ENCODE data around the gene DGKB.

DGKB gene

GRCh38 chr7:14924398-14924797 lies 21.8 kb upstream of the DGKB start:
- Histone ChIP-seq H3K9me3 (ENCODE audit: insufficient read depth, low read length) (no peaks in the 10 kb centered on the region), H3K27me3 (ENCODE audit: insufficient read depth, insufficient read length) (no peaks in the 10 kb centered on the region), H3K4me3 (ENCODE audit: insufficient read length, low read depth) (no peak overlapping the region), H3K36me3 (ENCODE audit: insufficient read depth, insufficient read length, low read length) (no peaks in the 10 kb centered on the region), H3K4me1 (ENCODE audit: insufficient read depth, insufficient read length) (no peaks in the 10 kb centered on the region), H3K9ac (ENCODE audit: insufficient read length, low read depth) (no peak overlapping the region)
- TF ChIP-seq SUZ12 (IDR thresholded peaks at IDR 0.05; ENCODE audit: extremely low read depth, insufficient read depth, insufficient read length) (no peak), ZNF274 (IDR thresholded peaks at IDR 0.05; ENCODE audit: low read depth, low read length) (no peak), YY1 (IDR thresholded peaks at IDR 0.05; ENCODE audit: insufficient read depth, insufficient read length) (no peak)
- no peak for DNase-seq (ENCODE audit: low read depth, low spot score)

- Histone ChIP-seq H3K27me3 (ENCODE audit: insufficient read depth, insufficient read length) (no peaks in the 10 kb centered on the region), H3K4me3 (ENCODE audit: insufficient read length, low read depth) (no peak overlapping the region), H3K36me3 (ENCODE audit: insufficient read depth, insufficient read length, low read length) (no peaks in the 10 kb centered on the region), H3K4me1 (ENCODE audit: insufficient read depth, insufficient read length) (no peaks in the 10 kb centered on the region), H3K9me3 (ENCODE audit: insufficient read depth, low read length) (no peaks in the 10 kb centered on the region), H3K9ac (ENCODE audit: insufficient read length, low read depth) (no peak overlapping the region)
- TF ChIP-seq SUZ12 (IDR thresholded peaks at IDR 0.05; ENCODE audit: extremely low read depth, insufficient read depth, insufficient read length) (no peak), YY1 (IDR thresholded peaks at IDR 0.05; ENCODE audit: insufficient read depth, insufficient read length) (no peak)
- DNase-seq (ENCODE audit: low read depth, low spot score), result no peak
Measured at GRCh38 chr7:14911077-14911476, 8.5 kb upstream of the DGKB start.

DNA sequence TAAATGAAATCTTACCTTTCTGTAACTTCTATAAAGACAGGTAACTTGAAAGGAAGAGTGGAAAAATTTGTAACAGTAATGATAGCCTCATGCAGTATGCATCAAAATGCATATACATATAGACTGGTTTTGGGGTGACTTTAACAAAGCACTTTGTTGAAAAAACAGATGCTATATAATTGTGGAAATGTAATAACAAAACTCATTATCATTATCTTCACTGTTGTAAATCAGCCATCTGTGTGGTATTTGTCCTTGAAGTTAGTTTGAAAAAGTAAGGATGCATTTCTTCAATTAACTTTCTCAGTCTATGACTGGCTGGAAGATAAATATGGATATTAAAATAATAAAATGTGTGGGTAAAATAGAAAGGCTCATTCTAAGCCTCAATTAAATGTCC lies 6.1 kb upstream of the DGKB start:
- Histone ChIP-seq H3K4me1 (ENCODE audit: insufficient read depth, insufficient read length) (no peaks in the 10 kb centered on the region), H3K27me3 (ENCODE audit: insufficient read depth, insufficient read length) (no peaks in the 10 kb centered on the region), H3K9ac (ENCODE audit: insufficient read length, low read depth) (no peak overlapping the region), H3K36me3 (ENCODE audit: insufficient read depth, insufficient read length, low read length) (no peaks in the 10 kb centered on the region), H3K9me3 (ENCODE audit: insufficient read depth, low read length) (no peaks in the 10 kb centered on the region), H3K4me3 (ENCODE audit: insufficient read length, low read depth) (no peak overlapping the region)
- no peak for DNase-seq (ENCODE audit: low read depth, low spot score)
- TF ChIP-seq SUZ12 (IDR thresholded peaks at IDR 0.05; ENCODE audit: extremely low read depth, insufficient read depth, insufficient read length) (no peak), YY1 (IDR thresholded peaks at IDR 0.05; ENCODE audit: insufficient read depth, insufficient read length) (no peak), ZNF274 (IDR thresholded peaks at IDR 0.05; ENCODE audit: low read depth, low read length) (no peak)

- Histone ChIP-seq H3K36me3 (ENCODE audit: insufficient read depth, insufficient read length, low read length) (no peaks in the 10 kb centered on the region), H3K27me3 (ENCODE audit: insufficient read depth, insufficient read length) (no peaks in the 10 kb centered on the region), H3K4me1 (ENCODE audit: insufficient read depth, insufficient read length) (peaks cover 2% of the 10 kb centered on the region), H3K9me3 (ENCODE audit: insufficient read depth, low read length) (no peaks in the 10 kb centered on the region), H3K4me3 (ENCODE audit: insufficient read length, low read depth) (no peak overlapping the region), H3K9ac (ENCODE audit: insufficient read length, low read depth) (no peak overlapping the region)
- no peak for TF ChIP-seq YY1 (IDR thresholded peaks at IDR 0.05; ENCODE audit: insufficient read depth, insufficient read length)
- no peak for TF ChIP-seq SUZ12 (IDR thresholded peaks at IDR 0.05; ENCODE audit: extremely low read depth, insufficient read depth, insufficient read length)
- no peak for TF ChIP-seq ZNF274 (IDR thresholded peaks at IDR 0.05; ENCODE audit: low read depth, low read length)
- no peak for DNase-seq (ENCODE audit: low read depth, low spot score)
Measured at GRCh38 chr7:14905764-14906163, 3.2 kb upstream of the DGKB start.

DNA sequence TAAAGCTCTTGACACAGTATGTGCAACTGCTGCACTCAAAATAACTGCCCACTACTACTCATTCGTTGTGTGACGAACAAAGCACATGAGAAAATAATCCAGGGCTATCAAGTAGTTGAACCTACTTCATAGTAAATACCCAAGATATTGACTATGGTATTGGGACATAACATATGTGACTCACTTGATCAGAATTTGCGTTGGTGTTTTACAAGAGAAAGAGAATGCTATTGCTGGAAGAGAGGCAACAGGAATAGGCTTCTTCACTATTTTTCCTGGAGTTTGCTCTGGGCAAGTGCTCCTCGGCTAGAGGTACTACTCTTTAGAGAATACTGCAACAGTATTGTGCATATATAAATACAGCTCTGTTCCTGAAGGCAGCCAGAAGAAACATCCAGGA lies 2.5 kb downstream of the DGKB start:
- TF ChIP-seq SUZ12 (IDR thresholded peaks at IDR 0.05; ENCODE audit: extremely low read depth, insufficient read depth, insufficient read length) (no peak), ZNF274 (IDR thresholded peaks at IDR 0.05; ENCODE audit: low read depth, low read length) (no peak), YY1 (IDR thresholded peaks at IDR 0.05; ENCODE audit: insufficient read depth, insufficient read length) (no peak)
- H3K9ac ChIP-seq (ENCODE audit: insufficient read length, low read depth), result no peak overlapping the region
- no peaks in the 10 kb centered on the region for H3K36me3 ChIP-seq (ENCODE audit: insufficient read depth, insufficient read length, low read length)
- no peak for DNase-seq (ENCODE audit: low read depth, low spot score)
- no peaks in the 10 kb centered on the region for H3K27me3 ChIP-seq (ENCODE audit: insufficient read depth, insufficient read length)
- H3K4me3 ChIP-seq (ENCODE audit: insufficient read length, low read depth), result no peak overlapping the region
- no peaks in the 10 kb centered on the region for H3K9me3 ChIP-seq (ENCODE audit: insufficient read depth, low read length)
- peaks cover 2% of the 10 kb centered on the region for H3K4me1 ChIP-seq (ENCODE audit: insufficient read depth, insufficient read length)

- peaks cover 2% of the 10 kb centered on the region for H3K4me1 ChIP-seq (ENCODE audit: insufficient read depth, insufficient read length)
- H3K4me3 ChIP-seq (ENCODE audit: insufficient read length, low read depth), result no peak overlapping the region
- TF ChIP-seq YY1 (IDR thresholded peaks at IDR 0.05; ENCODE audit: insufficient read depth, insufficient read length), result no peak
- no peak for TF ChIP-seq ZNF274 (IDR thresholded peaks at IDR 0.05; ENCODE audit: low read depth, low read length)
- TF ChIP-seq SUZ12 (IDR thresholded peaks at IDR 0.05; ENCODE audit: extremely low read depth, insufficient read depth, insufficient read length), result no peak
- DNase-seq (ENCODE audit: low read depth, low spot score), result no peak
- no peaks in the 10 kb centered on the region for H3K36me3 ChIP-seq (ENCODE audit: insufficient read depth, insufficient read length, low read length)
- H3K9ac ChIP-seq (ENCODE audit: insufficient read length, low read depth), result no peak overlapping the region
- no peaks in the 10 kb centered on the region for H3K27me3 ChIP-seq (ENCODE audit: insufficient read depth, insufficient read length)
- no peaks in the 10 kb centered on the region for H3K9me3 ChIP-seq (ENCODE audit: insufficient read depth, low read length)
Measured at GRCh38 chr7:14899030-14899429, 3.5 kb downstream of the DGKB start.

GRCh38 chr7:14896461-14896860 lies 6.1 kb downstream of the DGKB start:
- DNase-seq (ENCODE audit: low read depth, low spot score), result no peak
- TF ChIP-seq ZNF274 (IDR thresholded peaks at IDR 0.05; ENCODE audit: low read depth, low read length) (no peak), SUZ12 (IDR thresholded peaks at IDR 0.05; ENCODE audit: extremely low read depth, insufficient read depth, insufficient read length) (no peak), YY1 (IDR thresholded peaks at IDR 0.05; ENCODE audit: insufficient read depth, insufficient read length) (no peak)
- Histone ChIP-seq H3K36me3 (ENCODE audit: insufficient read depth, insufficient read length, low read length) (no peaks in the 10 kb centered on the region), H3K27me3 (ENCODE audit: insufficient read depth, insufficient read length) (no peaks in the 10 kb centered on the region), H3K9ac (ENCODE audit: insufficient read length, low read depth) (no peak overlapping the region), H3K4me3 (ENCODE audit: insufficient read length, low read depth) (no peak overlapping the region), H3K4me1 (ENCODE audit: insufficient read depth, insufficient read length) (no peaks in the 10 kb centered on the region), H3K9me3 (ENCODE audit: insufficient read depth, low read length) (no peaks in the 10 kb centered on the region)

DNA sequence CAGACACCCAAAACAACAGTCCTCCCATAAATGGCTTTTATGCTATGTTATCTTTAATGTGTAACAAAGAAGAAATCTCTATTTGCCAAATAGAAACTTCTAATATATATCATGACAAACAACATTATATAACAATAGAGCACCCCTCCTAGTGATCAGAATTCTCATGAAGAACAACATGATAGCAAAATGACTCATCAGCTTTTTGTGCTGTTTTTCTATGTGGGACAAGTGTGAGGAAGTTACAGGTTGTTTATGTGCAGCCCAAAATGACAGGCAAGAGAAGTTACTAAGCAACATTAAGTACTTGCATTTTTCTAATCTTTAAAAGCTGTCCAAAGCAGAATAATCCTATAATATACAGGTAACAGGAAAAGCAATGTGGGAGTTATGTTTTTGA lies 7.7 kb downstream of the DGKB start:
- no peak overlapping the region for H3K4me3 ChIP-seq (ENCODE audit: insufficient read length, low read depth)
- TF ChIP-seq ZNF274 (IDR thresholded peaks at IDR 0.05; ENCODE audit: low read depth, low read length) (no peak), SUZ12 (IDR thresholded peaks at IDR 0.05; ENCODE audit: extremely low read depth, insufficient read depth, insufficient read length) (no peak), YY1 (IDR thresholded peaks at IDR 0.05; ENCODE audit: insufficient read depth, insufficient read length) (no peak)
- no peaks in the 10 kb centered on the region for H3K4me1 ChIP-seq (ENCODE audit: insufficient read depth, insufficient read length)
- H3K9me3 ChIP-seq (ENCODE audit: insufficient read depth, low read length), result no peaks in the 10 kb centered on the region
- no peaks in the 10 kb centered on the region for H3K36me3 ChIP-seq (ENCODE audit: insufficient read depth, insufficient read length, low read length)
- no peak overlapping the region for H3K9ac ChIP-seq (ENCODE audit: insufficient read length, low read depth)
- no peak for DNase-seq (ENCODE audit: low read depth, low spot score)
- H3K27me3 ChIP-seq (ENCODE audit: insufficient read depth, insufficient read length), result no peaks in the 10 kb centered on the region

Data from NT2/D1 (cell line).